ENCODE results near the gene OR4D1.
"Not testable (repeated sequence)": the region's sequence is repeated elsewhere in the genome, so short reads cannot be mapped to it uniquely, and the experiment has no call there.

OR4D1 gene

DNA sequence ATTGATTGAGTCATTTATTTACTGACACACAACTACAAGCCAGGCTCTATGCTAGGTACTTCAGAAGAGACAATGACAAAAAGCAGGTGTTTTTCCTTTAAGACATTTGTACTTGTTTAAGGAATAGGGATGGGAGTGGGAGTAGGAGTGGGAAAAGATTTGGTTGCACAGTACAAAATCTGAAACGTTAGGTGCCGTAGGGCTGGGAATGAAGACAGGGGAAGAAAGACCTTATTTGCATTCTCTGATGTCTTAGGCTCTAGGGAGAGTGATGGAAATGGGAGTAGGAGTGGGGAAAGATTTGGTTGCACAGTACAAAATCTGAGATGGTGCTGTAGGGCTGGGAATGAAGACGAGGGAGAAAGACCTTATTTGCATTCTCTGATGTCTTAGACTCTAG lies 28.7 kb upstream of the OR4D1 start:
- Histone ChIP-seq H3K27ac (ENCODE audit: low read length) (no peak overlapping the region), H3K27me3 (ENCODE audit: control insufficient read depth, insufficient read depth, low read length) (no peaks in the 10 kb centered on the region), H3K36me3 (ENCODE audit: control insufficient read depth, insufficient read depth, low read length) (no peaks in the 10 kb centered on the region), H3K9me3 (ENCODE audit: control insufficient read depth, insufficient read depth, low read length) (no peaks in the 10 kb centered on the region), H3K4me1 (ENCODE audit: control insufficient read depth, insufficient read depth, low read length) (no peaks in the 10 kb centered on the region), H3K4me3 (ENCODE audit: low read length) (no peak overlapping the region)
- DNase-seq (ENCODE audit: low read depth, low spot score): no peak
- no CpG with 5 or more reads among the region's 3 CpGs for WGBS (ENCODE audit: insufficient coverage, insufficient read length)

- no CpG with 5 or more reads among the region's 7 CpGs for WGBS (ENCODE audit: insufficient coverage, insufficient read length)
- no peak overlapping the region for H3K4me3 ChIP-seq (ENCODE audit: low read length)
- no peak for DNase-seq (ENCODE audit: low read depth, low spot score)
Measured at GRCh38 chr17:58120195-58120822, 27.9 kb upstream of the OR4D1 start.

DNA sequence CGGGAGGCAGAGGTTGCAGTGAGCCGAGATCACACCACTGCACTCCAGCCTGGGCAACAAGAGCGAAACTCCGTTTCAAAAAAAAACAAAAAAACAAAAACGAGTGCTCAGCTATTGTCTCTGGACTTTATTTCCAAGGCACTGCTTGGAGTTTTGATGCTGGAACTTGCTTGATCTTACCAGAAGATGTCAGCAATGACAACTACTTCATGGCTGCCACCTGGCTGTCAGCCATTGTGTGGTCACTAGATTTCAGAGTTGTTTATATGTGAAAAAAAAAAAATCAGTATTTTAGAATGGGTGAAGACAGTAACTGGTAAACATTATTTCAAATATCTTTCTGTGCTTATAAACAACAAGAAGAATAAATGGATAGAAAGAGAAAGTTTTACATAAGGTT lies 26.3 kb upstream of the OR4D1 start:
- Histone ChIP-seq H3K27me3 (ENCODE audit: control insufficient read depth, insufficient read depth, low read length) (no peaks in the 10 kb centered on the region), H3K4me1 (ENCODE audit: control insufficient read depth, insufficient read depth, low read length) (no peaks in the 10 kb centered on the region), H3K27ac (ENCODE audit: low read length) (no peak overlapping the region), H3K36me3 (ENCODE audit: control insufficient read depth, insufficient read depth, low read length) (no peaks in the 10 kb centered on the region), H3K9me3 (ENCODE audit: control insufficient read depth, insufficient read depth, low read length) (no peaks in the 10 kb centered on the region), H3K4me3 (ENCODE audit: low read length) (no peak overlapping the region)
- DNase-seq (ENCODE audit: low read depth, low spot score): no peak
- WGBS (ENCODE audit: insufficient coverage, insufficient read length): no CpG with 5 or more reads among the region's 5 CpGs

More at GRCh38 chr17:58120195-58120822, 27.9 kb upstream of the OR4D1 start:
- Histone ChIP-seq H3K36me3 (ENCODE audit: control insufficient read depth, insufficient read depth, low read length) (no peaks in the 10 kb centered on the region), H3K4me1 (ENCODE audit: control insufficient read depth, insufficient read depth, low read length) (no peaks in the 10 kb centered on the region), H3K9me3 (ENCODE audit: control insufficient read depth, insufficient read depth, low read length) (no peaks in the 10 kb centered on the region), H3K27me3 (ENCODE audit: control insufficient read depth, insufficient read depth, low read length) (no peaks in the 10 kb centered on the region), H3K27ac (ENCODE audit: low read length) (no peak overlapping the region)

DNA sequence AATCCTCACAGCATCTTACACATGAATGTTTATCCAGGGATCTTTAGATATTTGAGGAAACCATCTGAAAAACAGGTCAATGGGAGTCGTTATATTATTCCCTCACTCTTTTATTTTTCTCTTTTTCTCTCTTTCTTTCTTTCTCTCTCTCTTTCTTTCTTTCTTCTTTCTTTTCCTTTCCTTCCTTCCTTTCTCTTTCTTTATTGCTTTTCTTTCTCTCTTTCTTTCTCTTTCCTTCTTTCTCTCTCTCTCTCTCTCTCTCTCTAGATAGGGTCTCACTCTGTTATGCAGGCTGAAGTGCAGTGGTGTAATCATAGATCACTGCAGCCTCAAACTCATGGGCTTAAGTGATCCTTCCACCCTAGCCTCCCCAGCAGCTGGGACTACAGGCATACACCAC lies 20.3 kb upstream of the OR4D1 start:
- Histone ChIP-seq H3K9me3 (ENCODE audit: control insufficient read depth, insufficient read depth, low read length) (no peaks in the 10 kb centered on the region), H3K4me1 (ENCODE audit: control insufficient read depth, insufficient read depth, low read length) (no peaks in the 10 kb centered on the region), H3K4me3 (ENCODE audit: low read length) (no peak overlapping the region), H3K27me3 (ENCODE audit: control insufficient read depth, insufficient read depth, low read length) (no peaks in the 10 kb centered on the region), H3K36me3 (ENCODE audit: control insufficient read depth, insufficient read depth, low read length) (no peaks in the 10 kb centered on the region), H3K27ac (ENCODE audit: low read length) (no peak overlapping the region)
- no peak for DNase-seq (ENCODE audit: low read depth, low spot score)
- WGBS (ENCODE audit: insufficient coverage, insufficient read length): no CpG with 5 or more reads among the region's 1 CpG

DNA sequence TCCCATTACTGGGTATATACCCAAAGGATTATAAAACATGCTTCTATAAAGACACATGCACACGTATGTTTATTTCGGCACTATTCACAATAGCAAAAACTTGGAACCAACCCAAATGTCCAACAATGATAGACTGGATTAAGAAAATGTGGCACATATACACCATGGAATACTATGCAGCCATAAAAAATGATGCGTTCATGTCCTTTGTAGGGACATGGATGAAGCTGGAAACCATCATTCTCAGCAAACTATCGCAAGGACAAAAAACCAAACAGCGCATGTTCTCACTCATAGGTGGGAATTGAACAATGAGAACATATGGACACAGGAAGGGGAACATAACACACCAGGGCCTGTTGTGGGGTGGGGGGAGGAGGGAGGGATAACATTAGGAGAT lies 15.5 kb upstream of the OR4D1 start:
- H3K4me3 ChIP-seq (ENCODE audit: low read length); H3K27ac ChIP-seq (ENCODE audit: low read length); H3K27me3 ChIP-seq (ENCODE audit: control insufficient read depth, insufficient read depth, low read length); H3K9me3 ChIP-seq (ENCODE audit: control insufficient read depth, insufficient read depth, low read length); H3K4me1 ChIP-seq (ENCODE audit: control insufficient read depth, insufficient read depth, low read length); DNase-seq (ENCODE audit: low read depth, low spot score); H3K36me3 ChIP-seq (ENCODE audit: control insufficient read depth, insufficient read depth, low read length): not testable (repeated sequence)
- no CpG with 5 or more reads among the region's 5 CpGs for WGBS (ENCODE audit: insufficient coverage, insufficient read length)

GRCh38 chr17:58136669-58137279 lies 11.4 kb upstream of the OR4D1 start:
- Histone ChIP-seq H3K4me3 (ENCODE audit: low read length) (no peak overlapping the region), H3K27me3 (ENCODE audit: control insufficient read depth, insufficient read depth, low read length) (no peaks in the 10 kb centered on the region), H3K27ac (ENCODE audit: low read length) (no peak overlapping the region), H3K9me3 (ENCODE audit: control insufficient read depth, insufficient read depth, low read length) (no peaks in the 10 kb centered on the region), H3K4me1 (ENCODE audit: control insufficient read depth, insufficient read depth, low read length) (no peaks in the 10 kb centered on the region), H3K36me3 (ENCODE audit: control insufficient read depth, insufficient read depth, low read length) (no peaks in the 10 kb centered on the region)
- no CpG with 5 or more reads among the region's 8 CpGs for WGBS (ENCODE audit: insufficient coverage, insufficient read length)
- peak; percentile 13 for DNase-seq (ENCODE audit: low read depth, low spot score)

DNA sequence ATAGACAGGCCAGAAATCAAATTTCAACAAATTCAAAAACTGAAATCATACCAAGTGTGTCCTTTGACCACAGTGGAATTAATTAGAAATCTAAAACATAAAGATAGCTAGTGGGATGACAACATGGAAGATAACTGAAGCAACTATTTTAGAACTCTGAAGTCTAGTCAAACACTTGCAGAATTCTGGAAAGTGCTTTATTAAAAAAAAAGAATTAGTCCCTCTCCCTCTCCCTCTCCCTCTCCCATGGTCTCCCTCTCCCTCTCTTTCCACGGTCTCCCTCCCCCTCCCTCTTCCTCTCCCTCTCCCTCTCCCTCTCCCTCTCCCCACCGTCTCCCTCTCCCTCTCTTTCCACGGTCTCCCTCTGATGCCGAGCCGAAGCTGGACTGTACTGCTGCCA lies 6.7 kb upstream of the OR4D1 start:
- WGBS (ENCODE audit: insufficient coverage, insufficient read length): no CpG with 5 or more reads among the region's 5 CpGs
- Histone ChIP-seq H3K9me3 (ENCODE audit: control insufficient read depth, insufficient read depth, low read length) (no peaks in the 10 kb centered on the region), H3K4me1 (ENCODE audit: control insufficient read depth, insufficient read depth, low read length) (no peaks in the 10 kb centered on the region), H3K4me3 (ENCODE audit: low read length) (no peak overlapping the region), H3K27me3 (ENCODE audit: control insufficient read depth, insufficient read depth, low read length) (no peaks in the 10 kb centered on the region), H3K36me3 (ENCODE audit: control insufficient read depth, insufficient read depth, low read length) (no peaks in the 10 kb centered on the region), H3K27ac (ENCODE audit: low read length) (no peak overlapping the region)
- DNase-seq (ENCODE audit: low read depth, low spot score): no peak

- H3K27me3 ChIP-seq (ENCODE audit: control insufficient read depth, insufficient read depth, low read length); H3K4me3 ChIP-seq (ENCODE audit: low read length); H3K4me1 ChIP-seq (ENCODE audit: control insufficient read depth, insufficient read depth, low read length); H3K36me3 ChIP-seq (ENCODE audit: control insufficient read depth, insufficient read depth, low read length); H3K27ac ChIP-seq (ENCODE audit: low read length); H3K9me3 ChIP-seq (ENCODE audit: control insufficient read depth, insufficient read depth, low read length); DNase-seq (ENCODE audit: low read depth, low spot score): not testable (repeated sequence)
- WGBS (ENCODE audit: insufficient coverage, insufficient read length): no CpG with 5 or more reads among the region's 4 CpGs
Measured at GRCh38 chr17:58143335-58143734, 4.8 kb upstream of the OR4D1 start.

DNA sequence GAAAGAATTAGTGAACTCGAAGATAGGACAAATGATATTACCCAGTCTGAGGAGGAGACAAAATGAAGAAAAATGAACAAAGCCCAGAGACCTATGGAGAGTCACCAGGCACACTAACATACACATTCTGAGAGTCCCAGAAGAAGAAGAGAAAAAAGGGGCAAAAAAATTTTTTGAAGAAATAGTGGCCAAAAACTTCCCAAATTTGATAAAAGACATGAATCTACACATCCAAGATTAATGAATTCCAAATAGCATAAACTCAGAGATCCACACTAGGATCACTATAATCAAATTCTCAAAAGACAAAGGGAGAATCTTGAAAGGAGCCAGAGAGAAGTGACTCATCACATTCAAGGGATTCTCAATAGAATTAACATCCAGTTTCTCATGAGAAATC lies 3.4 kb upstream of the OR4D1 start:
- Histone ChIP-seq H3K27me3 (ENCODE audit: control insufficient read depth, insufficient read depth, low read length) (no peaks in the 10 kb centered on the region), H3K9me3 (ENCODE audit: control insufficient read depth, insufficient read depth, low read length) (no peaks in the 10 kb centered on the region), H3K4me3 (ENCODE audit: low read length) (no peak overlapping the region), H3K36me3 (ENCODE audit: control insufficient read depth, insufficient read depth, low read length) (no peaks in the 10 kb centered on the region), H3K4me1 (ENCODE audit: control insufficient read depth, insufficient read depth, low read length) (no peaks in the 10 kb centered on the region), H3K27ac (ENCODE audit: low read length) (no peak overlapping the region)
- no peak for DNase-seq (ENCODE audit: low read depth, low spot score)
- no CpG with 5 or more reads among the region's 1 CpG for WGBS (ENCODE audit: insufficient coverage, insufficient read length)

GRCh38 chr17:58148609-58149008 lies 425 bp downstream of the OR4D1 start:
- DNase-seq (ENCODE audit: low read depth, low spot score): no peak
- H3K9me3 ChIP-seq (ENCODE audit: control insufficient read depth, insufficient read depth, low read length): no peaks in the 10 kb centered on the region
- no peaks in the 10 kb centered on the region for H3K4me1 ChIP-seq (ENCODE audit: control insufficient read depth, insufficient read depth, low read length)
- WGBS (ENCODE audit: insufficient coverage, insufficient read length): no CpG with 5 or more reads among the region's 3 CpGs
- no peaks in the 10 kb centered on the region for H3K36me3 ChIP-seq (ENCODE audit: control insufficient read depth, insufficient read depth, low read length)
- H3K27ac ChIP-seq (ENCODE audit: low read length): no peak overlapping the region
- H3K27me3 ChIP-seq (ENCODE audit: control insufficient read depth, insufficient read depth, low read length): no peaks in the 10 kb centered on the region
- H3K4me3 ChIP-seq (ENCODE audit: low read length): no peak overlapping the region

DNA sequence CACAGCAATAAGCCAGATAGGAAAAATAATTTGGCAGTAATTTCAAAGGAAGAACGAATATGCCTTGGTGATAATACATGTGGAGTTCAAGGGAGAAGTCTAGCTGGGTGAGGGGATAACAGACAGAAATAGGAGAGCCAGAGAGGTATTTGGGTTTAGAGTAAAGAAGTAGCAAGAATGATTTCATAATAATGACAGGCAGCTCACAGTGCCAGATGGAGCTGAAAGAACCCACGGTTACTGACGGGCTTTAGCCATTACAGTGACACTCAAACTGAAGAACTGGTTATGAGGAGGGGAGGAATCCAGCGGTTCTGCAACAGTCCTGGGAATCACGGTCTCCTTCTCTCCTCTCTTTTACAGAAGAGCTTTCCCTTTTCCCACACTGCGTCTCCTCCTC lies 2.2 kb downstream of the OR4D1 start:
- no peak overlapping the region for H3K27ac ChIP-seq (ENCODE audit: low read length)
- H3K27me3 ChIP-seq (ENCODE audit: control insufficient read depth, insufficient read depth, low read length): no peaks in the 10 kb centered on the region
- no peaks in the 10 kb centered on the region for H3K4me1 ChIP-seq (ENCODE audit: control insufficient read depth, insufficient read depth, low read length)
- no peaks in the 10 kb centered on the region for H3K9me3 ChIP-seq (ENCODE audit: control insufficient read depth, insufficient read depth, low read length)
- H3K4me3 ChIP-seq (ENCODE audit: low read length): no peak overlapping the region
- no peak for DNase-seq (ENCODE audit: low read depth, low spot score)
- WGBS (ENCODE audit: insufficient coverage, insufficient read length): no CpG with 5 or more reads among the region's 6 CpGs
- no peaks in the 10 kb centered on the region for H3K36me3 ChIP-seq (ENCODE audit: control insufficient read depth, insufficient read depth, low read length)

All from iPS DF 6.9 (cell line).